Stimulated activated naive CD8-positive, alpha-beta T cell treated with anti-CD3 and anti-CD28 coated beads, Interleukin-15, Interleukin-2, amounts not matched to agents 100 ng/mL and 50 ng/mL, for 24 hours (primary cell): Measurements from ENCODE around the gene ANKRD11.
A peak's percentile ranks its signal among the peaks of the same experiment; 100 is the strongest.
"Not testable (repeated sequence)": the region's sequence is repeated elsewhere in the genome, so short reads cannot be mapped to it uniquely, and the experiment has no call there.

Source experiments
- H3K27ac Mint-ChIP-seq: one replicate; pipeline ENCODE4 v1.8.0; 2021; ENCODE audit warnings: mild to moderate bottlenecking, mixed read lengths
- H3K27me3 Mint-ChIP-seq: one replicate; pipeline ENCODE4 v1.8.0; 2021; ENCODE audit warnings: mixed read lengths
- H3K36me3 Mint-ChIP-seq: one replicate; pipeline ENCODE4 v1.8.0; 2021; ENCODE audit warnings: low read depth, mixed read lengths
- H3K4me1 Mint-ChIP-seq: one replicate; pipeline ENCODE4 v1.8.0; 2021; ENCODE audit warnings: low read depth, mixed read lengths
- H3K4me3 Mint-ChIP-seq: one replicate; pipeline ENCODE4 v1.8.0; 2021; ENCODE audit warnings: mild to moderate bottlenecking, mixed read lengths
- H3K9me3 Mint-ChIP-seq: one replicate; pipeline ENCODE4 v1.8.0; 2021; ENCODE audit warnings: mixed read lengths

Gene ANKRD11

GRCh38 chr16:89268987-89269735 lies 221.2 kb downstream of the ANKRD11 start:
- Mint-ChIP-seq H3K4me3 (no peak overlapping the region), H3K4me1 (no peaks in the 10 kb centered on the region)

DNA sequence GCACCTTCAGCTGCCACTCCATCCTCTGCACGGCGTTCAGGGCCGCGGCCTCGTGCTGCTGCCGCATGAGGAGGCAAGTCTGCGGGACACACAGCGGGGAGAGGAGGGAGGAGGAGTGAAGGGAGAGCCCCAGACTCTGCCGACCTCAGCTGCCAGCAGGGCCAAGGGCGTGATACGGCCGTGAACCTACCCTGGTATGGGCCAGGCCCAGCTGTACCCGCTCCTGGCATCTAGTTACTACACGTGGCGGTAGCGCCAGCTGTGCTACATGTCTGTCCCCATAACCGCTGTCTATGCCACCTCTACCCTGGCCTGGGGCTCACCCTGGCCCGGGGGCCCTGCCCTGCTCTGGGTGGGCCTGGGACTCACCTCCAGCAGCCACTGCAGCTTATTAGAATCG lies 221.8 kb downstream of the ANKRD11 start:
- Mint-ChIP-seq H3K36me3 (peaks cover 33% of the 10 kb centered on the region), H3K27me3 (no peaks in the 10 kb centered on the region), H3K9me3 (no peaks in the 10 kb centered on the region), H3K27ac (no peak overlapping the region), H3K4me3 (no peak overlapping the region), H3K4me1 (no peaks in the 10 kb centered on the region)

More at GRCh38 chr16:89268987-89269735, 221.2 kb downstream of the ANKRD11 start:
- Mint-ChIP-seq H3K27ac (no peak overlapping the region), H3K36me3 (peaks cover 37% of the 10 kb centered on the region), H3K27me3 (no peaks in the 10 kb centered on the region), H3K9me3 (no peaks in the 10 kb centered on the region)

DNA sequence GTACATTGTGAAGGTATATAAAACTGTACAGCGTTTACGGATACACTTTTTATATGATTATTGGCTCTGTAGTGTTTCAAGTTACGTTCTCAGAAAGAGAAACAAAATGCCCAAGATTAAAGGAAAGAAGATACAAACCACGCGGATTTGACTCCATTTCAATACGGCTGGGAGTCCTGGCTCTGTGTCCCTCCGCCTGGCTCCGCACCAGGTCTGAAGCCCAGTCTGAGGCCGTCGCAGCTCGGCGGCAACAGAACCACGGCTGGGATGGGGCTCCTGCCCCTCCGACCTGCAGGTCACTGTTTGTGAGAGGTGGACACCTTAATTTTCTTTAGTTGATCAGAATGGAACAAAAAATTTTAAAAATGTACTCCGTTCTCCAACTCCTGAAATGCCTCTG lies 222.6 kb downstream of the ANKRD11 start:
- not testable (repeated sequence) for H3K9me3 Mint-ChIP-seq

GRCh38 chr16:89266521-89267134 lies 223.7 kb downstream of the ANKRD11 start:
- no peaks in the 10 kb centered on the region for H3K27me3 Mint-ChIP-seq
- peak overlapping the region; percentile 12 for H3K27ac Mint-ChIP-seq
- H3K36me3 Mint-ChIP-seq, result peaks cover 18% of the 10 kb centered on the region
- no peaks in the 10 kb centered on the region for H3K4me1 Mint-ChIP-seq
- H3K4me3 Mint-ChIP-seq, result no peak overlapping the region
- H3K9me3 Mint-ChIP-seq, result no peaks in the 10 kb centered on the region

More for the DNA sequence above, 222.6 kb downstream of the ANKRD11 start:
- H3K4me3 Mint-ChIP-seq, H3K27me3 Mint-ChIP-seq, H3K4me1 Mint-ChIP-seq, H3K27ac Mint-ChIP-seq: not testable (repeated sequence)
- H3K36me3 Mint-ChIP-seq, result peaks cover 26% of the 10 kb centered on the region

GRCh38 chr16:89265647-89266046 lies 224.7 kb downstream of the ANKRD11 start:
- no peak overlapping the region for H3K27ac Mint-ChIP-seq
- peaks cover 13% of the 10 kb centered on the region for H3K36me3 Mint-ChIP-seq
- H3K4me1 Mint-ChIP-seq, result no peaks in the 10 kb centered on the region
- no peaks in the 10 kb centered on the region for H3K27me3 Mint-ChIP-seq
- no peak overlapping the region for H3K4me3 Mint-ChIP-seq
- H3K9me3 Mint-ChIP-seq, result no peaks in the 10 kb centered on the region

GRCh38 chr16:89264800-89265550 lies 225.4 kb downstream of the ANKRD11 start:
- Mint-ChIP-seq H3K9me3 (no peaks in the 10 kb centered on the region), H3K36me3 (peaks cover 13% of the 10 kb centered on the region), H3K4me1 (no peaks in the 10 kb centered on the region), H3K27ac (no peak overlapping the region), H3K4me3 (no peak overlapping the region), H3K27me3 (no peaks in the 10 kb centered on the region)

DNA sequence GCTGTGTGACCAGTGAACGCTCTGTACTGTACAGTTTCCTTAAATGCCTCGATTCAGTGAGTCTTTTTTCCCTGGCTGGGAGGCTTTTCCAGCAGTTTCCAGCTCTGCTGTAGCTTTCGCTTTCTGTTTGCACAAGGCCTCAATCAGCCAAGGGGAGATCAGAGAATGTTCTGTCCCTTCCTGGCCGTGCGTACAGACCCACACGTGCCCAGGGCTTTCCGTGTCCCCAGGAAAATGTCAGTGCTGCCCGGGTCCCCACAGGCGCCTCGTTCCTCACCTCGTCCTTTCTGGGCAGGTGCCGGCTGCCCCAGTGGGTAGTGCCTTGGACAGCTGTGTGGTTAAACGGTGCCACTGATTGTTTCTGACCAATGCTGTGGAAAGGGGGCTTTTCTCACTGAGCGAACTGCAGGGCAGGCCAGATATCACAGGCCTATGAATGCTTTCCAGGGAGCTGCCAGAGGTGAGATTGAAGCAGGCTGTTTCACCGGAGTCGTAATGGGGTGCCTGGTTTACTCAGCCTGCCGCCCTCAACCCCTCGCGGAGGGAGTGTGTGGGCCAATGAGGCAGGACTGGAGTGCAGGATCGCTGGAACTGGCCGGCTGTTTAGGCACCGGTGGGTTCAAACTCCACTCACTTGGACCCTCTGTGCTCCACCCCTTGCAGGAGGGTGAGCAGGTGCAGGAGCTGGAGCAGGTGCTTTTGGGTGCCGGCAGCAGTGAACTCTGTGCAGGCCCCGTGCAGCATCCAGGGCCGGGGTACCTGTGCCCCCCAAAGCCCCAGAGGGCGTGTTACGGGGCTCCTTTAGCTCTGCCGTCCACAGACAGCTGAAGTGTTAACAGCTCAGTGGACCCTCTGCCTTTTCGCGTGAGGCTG lies 228.4 kb downstream of the ANKRD11 start:
- Mint-ChIP-seq H3K4me3 (no peak overlapping the region), H3K4me1 (peaks cover 13% of the 10 kb centered on the region)

GRCh38 chr16:89259901-89260300 lies 230.5 kb downstream of the ANKRD11 start:
- H3K9me3 Mint-ChIP-seq, H3K27ac Mint-ChIP-seq, H3K4me3 Mint-ChIP-seq, H3K36me3 Mint-ChIP-seq: not testable (repeated sequence)
- Mint-ChIP-seq H3K4me1 (peaks cover 21% of the 10 kb centered on the region), H3K27me3 (peaks cover 19% of the 10 kb centered on the region)

More for the DNA sequence above, 228.4 kb downstream of the ANKRD11 start:
- no peaks in the 10 kb centered on the region for H3K9me3 Mint-ChIP-seq
- H3K27me3 Mint-ChIP-seq, result peaks cover 10% of the 10 kb centered on the region
- H3K36me3 Mint-ChIP-seq, result no peaks in the 10 kb centered on the region
- H3K27ac Mint-ChIP-seq, result no peak overlapping the region

DNA sequence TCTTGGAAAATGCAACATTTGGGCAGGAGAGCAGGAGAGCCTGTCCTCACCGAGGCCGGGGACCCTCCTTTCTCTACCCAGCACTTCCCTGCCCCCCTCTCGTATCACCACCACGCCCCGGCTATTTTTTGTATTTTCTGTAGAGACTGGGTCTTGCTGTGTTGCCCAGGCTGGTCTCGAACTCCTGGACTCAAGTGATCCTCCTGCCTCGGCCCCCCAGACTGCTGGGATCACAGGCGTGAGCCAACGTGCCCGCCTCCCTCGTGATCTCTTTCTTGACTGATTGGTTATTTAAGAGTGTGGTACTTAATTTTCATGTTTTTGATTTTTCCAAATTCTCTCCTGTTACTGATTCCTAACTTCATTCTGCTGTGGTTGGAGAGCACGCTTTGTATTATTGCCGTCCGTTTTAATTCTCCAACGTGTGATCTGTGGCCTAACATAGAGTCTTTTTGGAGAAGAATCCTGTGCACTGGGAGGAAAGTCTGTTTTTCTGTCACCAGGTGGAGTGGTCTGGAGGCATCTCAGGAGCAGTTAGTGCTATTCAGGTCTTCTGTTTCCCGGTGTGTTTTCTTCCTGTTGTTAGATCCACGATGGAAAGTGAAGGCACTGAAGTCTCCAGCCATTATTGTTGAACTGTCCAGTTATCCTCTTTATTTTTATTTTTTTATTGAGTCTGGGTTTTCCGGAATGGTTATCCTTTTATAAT lies 232.4 kb downstream of the ANKRD11 start:
- Mint-ChIP-seq H3K9me3 (no peaks in the 10 kb centered on the region), H3K4me1 (peaks cover 21% of the 10 kb centered on the region), H3K27me3 (peaks cover 19% of the 10 kb centered on the region), H3K4me3 (peak overlapping the region; percentile 55), H3K36me3 (no peaks in the 10 kb centered on the region), H3K27ac (no peak overlapping the region)

- no peaks in the 10 kb centered on the region for H3K36me3 Mint-ChIP-seq
- H3K27ac Mint-ChIP-seq, result no peak overlapping the region
Measured at GRCh38 chr16:89257281-89257731, 233.1 kb downstream of the ANKRD11 start.

GRCh38 chr16:89256651-89257254 lies 233.6 kb downstream of the ANKRD11 start:
- Mint-ChIP-seq H3K36me3 (no peaks in the 10 kb centered on the region), H3K4me3 (peak overlapping the region; percentile 20), H3K27ac (peak overlapping the region; percentile 49), H3K9me3 (no peaks in the 10 kb centered on the region), H3K4me1 (peaks cover 21% of the 10 kb centered on the region), H3K27me3 (peaks cover 19% of the 10 kb centered on the region)

More at GRCh38 chr16:89257281-89257731, 233.1 kb downstream of the ANKRD11 start:
- Mint-ChIP-seq H3K9me3 (no peaks in the 10 kb centered on the region), H3K4me3 (peak overlapping the region; percentile 55), H3K4me1 (peaks cover 21% of the 10 kb centered on the region), H3K27me3 (peaks cover 19% of the 10 kb centered on the region)

GRCh38 chr16:89253548-89254287 lies 236.6 kb downstream of the ANKRD11 start:
- Mint-ChIP-seq H3K27me3 (peaks cover 24% of the 10 kb centered on the region), H3K9me3 (peaks cover 8% of the 10 kb centered on the region), H3K4me3 (no peak overlapping the region), H3K27ac (no peak overlapping the region), H3K4me1 (peaks cover 21% of the 10 kb centered on the region), H3K36me3 (peaks cover 9% of the 10 kb centered on the region)
